GM12878 (cell line): ENCODE data around the gene TMEM9B.

Source experiments
- CHD4 ChIP-seq: fragments of 200-600 bp; sonication (generic); IDR thresholded peaks from 2 replicates; pipeline ENCODE4 v1.6.1; 2016; ENCODE audit warnings: mild to moderate bottlenecking
- CREB1 ChIP-seq: IDR thresholded peaks from 2 replicates; pipeline ENCODE4 v1.6.1; 2012; ENCODE audit warnings: low read depth, mild to moderate bottlenecking, inconsistent platforms
- HDAC2 ChIP-seq: fragments of 200-600 bp; sonication (generic); IDR thresholded peaks from 2 replicates; pipeline ENCODE4 v1.6.1; 2017
- IRF4 ChIP-seq: IDR thresholded peaks from 2 replicates; pipeline ENCODE4 v1.6.1; 2011; ENCODE audit warnings: low read depth, low read length
- LARP7 ChIP-seq: fragments of 450-650 bp; IDR thresholded peaks from 2 replicates; pipeline ENCODE4 v1.6.1; 2017; ENCODE audit warnings: mild to moderate bottlenecking
- MXI1 ChIP-seq: fragments of 150-350 bp; IDR thresholded peaks from 2 replicates; pipeline ENCODE4 v1.6.1; 2011; ENCODE audit warnings: low read depth, mild to moderate bottlenecking, inconsistent platforms, low read length, improper control_type of control experiment
- NFIC ChIP-seq: IDR thresholded peaks from 2 replicates; pipeline ENCODE4 v1.6.1; 2012; ENCODE audit warnings: low read depth, mild to moderate bottlenecking, inconsistent platforms, low read length, moderate library complexity
- POLR2A ChIP-seq: IDR thresholded peaks from 2 replicates; pipeline ENCODE4 v1.6.1; 2011; ENCODE audit warnings: low read depth, mild to moderate bottlenecking, low read length
- SIX5 ChIP-seq: IDR thresholded peaks from 2 replicates; pipeline ENCODE4 v1.6.1; 2011; ENCODE audit warnings: mild to moderate bottlenecking, low read depth, low read length, moderate library complexity; ENCODE audit not compliant: severe bottlenecking
- SMAD1 ChIP-seq: fragments of 450-650 bp; IDR thresholded peaks from 2 replicates; pipeline ENCODE4 v1.6.1; 2018; ENCODE audit warnings: mild to moderate bottlenecking, low read depth; ENCODE audit not compliant: partially characterized antibody
- ZBED1 ChIP-seq: IDR thresholded peaks from 2 replicates; pipeline ENCODE4 v1.6.1; 2016; ENCODE audit warnings: borderline replicate concordance
- TF ChIP-seq, protein P1 (sequence below), 3 experiments: IDR thresholded peaks in 2 of 3; conservative IDR thresholded peaks in 1 of 3; 2 replicates each; pipeline ENCODE4 v1.5.1; 2011; ENCODE audit warnings: low read depth in 3 of 3, low read length in 3 of 3, mild to moderate bottlenecking in 3 of 3, control low read depth in 2 of 3, moderate library complexity in 2 of 3, inconsistent platforms in 1 of 3, mixed read lengths in 1 of 3; ENCODE audit not compliant: control insufficient read depth in 2 of 3, insufficient read depth in 1 of 3; ENCODE audit errors: extremely low read depth in 1 of 3
- TF ChIP-seq, protein P2 (sequence below): IDR thresholded peaks from 2 replicates; pipeline ENCODE4 v1.6.1; 2012; ENCODE audit warnings: low read depth, low read length, improper control_type of control experiment
- TF ChIP-seq, protein P3 (sequence below): IDR thresholded peaks from 2 replicates; pipeline ENCODE4 v1.6.1; 2012; ENCODE audit warnings: mild to moderate bottlenecking, low read depth, low read length

DNA sequence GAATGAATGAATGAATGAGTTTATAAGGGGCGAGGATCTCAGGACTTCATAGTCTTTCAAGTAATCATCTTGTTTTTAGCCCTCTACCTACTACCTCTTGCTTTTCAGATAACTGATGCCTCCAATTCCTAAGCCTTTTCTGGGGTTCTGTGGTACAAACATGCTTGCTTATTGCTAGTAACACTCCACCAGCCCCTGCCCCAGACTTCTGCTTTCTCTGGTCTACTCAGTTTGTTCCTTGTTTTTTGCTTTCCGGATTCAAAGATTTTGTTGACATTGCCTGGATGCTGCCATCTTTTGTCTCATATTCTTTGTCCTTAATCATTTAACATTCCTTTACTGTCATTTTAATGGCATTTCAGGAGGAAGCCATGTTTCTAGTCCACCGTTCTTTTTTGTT is 8.9 kb upstream of the TMEM9B start:
- TF ChIP-seq, protein P1, sequence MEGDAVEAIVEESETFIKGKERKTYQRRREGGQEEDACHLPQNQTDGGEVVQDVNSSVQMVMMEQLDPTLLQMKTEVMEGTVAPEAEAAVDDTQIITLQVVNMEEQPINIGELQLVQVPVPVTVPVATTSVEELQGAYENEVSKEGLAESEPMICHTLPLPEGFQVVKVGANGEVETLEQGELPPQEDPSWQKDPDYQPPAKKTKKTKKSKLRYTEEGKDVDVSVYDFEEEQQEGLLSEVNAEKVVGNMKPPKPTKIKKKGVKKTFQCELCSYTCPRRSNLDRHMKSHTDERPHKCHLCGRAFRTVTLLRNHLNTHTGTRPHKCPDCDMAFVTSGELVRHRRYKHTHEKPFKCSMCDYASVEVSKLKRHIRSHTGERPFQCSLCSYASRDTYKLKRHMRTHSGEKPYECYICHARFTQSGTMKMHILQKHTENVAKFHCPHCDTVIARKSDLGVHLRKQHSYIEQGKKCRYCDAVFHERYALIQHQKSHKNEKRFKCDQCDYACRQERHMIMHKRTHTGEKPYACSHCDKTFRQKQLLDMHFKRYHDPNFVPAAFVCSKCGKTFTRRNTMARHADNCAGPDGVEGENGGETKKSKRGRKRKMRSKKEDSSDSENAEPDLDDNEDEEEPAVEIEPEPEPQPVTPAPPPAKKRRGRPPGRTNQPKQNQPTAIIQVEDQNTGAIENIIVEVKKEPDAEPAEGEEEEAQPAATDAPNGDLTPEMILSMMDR (IDR thresholded peaks at IDR 0.05 in 2 of 3, conservative IDR thresholded peaks at IDR 0.05 in 1 of 3; ENCODE audit: control insufficient read depth in 2 of 3, extremely low read depth in 1 of 3, insufficient read depth in 1 of 3, low read depth in 3 of 3, low read length in 3 of 3) = no peak
- TF ChIP-seq POLR2A (no peak), SIX5 (no peak), SMAD1 (no peak), LARP7 (no peak), NFIC (no peak), IRF4 (no peak), HDAC2 (no peak), CHD4 (no peak), ZBED1 (no peak), MXI1 (no peak), CREB1 (no peak)
- TF ChIP-seq, protein P2, sequence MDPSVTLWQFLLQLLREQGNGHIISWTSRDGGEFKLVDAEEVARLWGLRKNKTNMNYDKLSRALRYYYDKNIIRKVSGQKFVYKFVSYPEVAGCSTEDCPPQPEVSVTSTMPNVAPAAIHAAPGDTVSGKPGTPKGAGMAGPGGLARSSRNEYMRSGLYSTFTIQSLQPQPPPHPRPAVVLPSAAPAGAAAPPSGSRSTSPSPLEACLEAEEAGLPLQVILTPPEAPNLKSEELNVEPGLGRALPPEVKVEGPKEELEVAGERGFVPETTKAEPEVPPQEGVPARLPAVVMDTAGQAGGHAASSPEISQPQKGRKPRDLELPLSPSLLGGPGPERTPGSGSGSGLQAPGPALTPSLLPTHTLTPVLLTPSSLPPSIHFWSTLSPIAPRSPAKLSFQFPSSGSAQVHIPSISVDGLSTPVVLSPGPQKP = no peak
- TF ChIP-seq, protein P3, sequence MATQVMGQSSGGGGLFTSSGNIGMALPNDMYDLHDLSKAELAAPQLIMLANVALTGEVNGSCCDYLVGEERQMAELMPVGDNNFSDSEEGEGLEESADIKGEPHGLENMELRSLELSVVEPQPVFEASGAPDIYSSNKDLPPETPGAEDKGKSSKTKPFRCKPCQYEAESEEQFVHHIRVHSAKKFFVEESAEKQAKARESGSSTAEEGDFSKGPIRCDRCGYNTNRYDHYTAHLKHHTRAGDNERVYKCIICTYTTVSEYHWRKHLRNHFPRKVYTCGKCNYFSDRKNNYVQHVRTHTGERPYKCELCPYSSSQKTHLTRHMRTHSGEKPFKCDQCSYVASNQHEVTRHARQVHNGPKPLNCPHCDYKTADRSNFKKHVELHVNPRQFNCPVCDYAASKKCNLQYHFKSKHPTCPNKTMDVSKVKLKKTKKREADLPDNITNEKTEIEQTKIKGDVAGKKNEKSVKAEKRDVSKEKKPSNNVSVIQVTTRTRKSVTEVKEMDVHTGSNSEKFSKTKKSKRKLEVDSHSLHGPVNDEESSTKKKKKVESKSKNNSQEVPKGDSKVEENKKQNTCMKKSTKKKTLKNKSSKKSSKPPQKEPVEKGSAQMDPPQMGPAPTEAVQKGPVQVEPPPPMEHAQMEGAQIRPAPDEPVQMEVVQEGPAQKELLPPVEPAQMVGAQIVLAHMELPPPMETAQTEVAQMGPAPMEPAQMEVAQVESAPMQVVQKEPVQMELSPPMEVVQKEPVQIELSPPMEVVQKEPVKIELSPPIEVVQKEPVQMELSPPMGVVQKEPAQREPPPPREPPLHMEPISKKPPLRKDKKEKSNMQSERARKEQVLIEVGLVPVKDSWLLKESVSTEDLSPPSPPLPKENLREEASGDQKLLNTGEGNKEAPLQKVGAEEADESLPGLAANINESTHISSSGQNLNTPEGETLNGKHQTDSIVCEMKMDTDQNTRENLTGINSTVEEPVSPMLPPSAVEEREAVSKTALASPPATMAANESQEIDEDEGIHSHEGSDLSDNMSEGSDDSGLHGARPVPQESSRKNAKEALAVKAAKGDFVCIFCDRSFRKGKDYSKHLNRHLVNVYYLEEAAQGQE = no peak
